Uterus (tissue), 2 donors: Measurements from ENCODE around the gene FMN1.

Experiments used
- POLR2A ChIP-seq, 2 donors: fragments of 450-650 bp; IDR thresholded peaks; one replicate each; pipeline ENCODE4 v1.6.1; 2016; ENCODE audit warnings: antibody characterized with exemption in 2 of 2, mild to moderate bottlenecking in 1 of 2, moderate library complexity in 1 of 2
- TF ChIP-seq, protein P1 (sequence below), 4 experiments: fragments of 200-600 bp in 2 of 4; fragments of 450-650 bp in 2 of 4; sonication (generic) in 2 of 4; IDR thresholded peaks; one replicate each; pipeline ENCODE4 v1.5.1; 2016 to 2019; ENCODE audit warnings: antibody characterized with exemption in 4 of 4, mild to moderate bottlenecking in 2 of 4, moderate library complexity in 1 of 4

DNA sequence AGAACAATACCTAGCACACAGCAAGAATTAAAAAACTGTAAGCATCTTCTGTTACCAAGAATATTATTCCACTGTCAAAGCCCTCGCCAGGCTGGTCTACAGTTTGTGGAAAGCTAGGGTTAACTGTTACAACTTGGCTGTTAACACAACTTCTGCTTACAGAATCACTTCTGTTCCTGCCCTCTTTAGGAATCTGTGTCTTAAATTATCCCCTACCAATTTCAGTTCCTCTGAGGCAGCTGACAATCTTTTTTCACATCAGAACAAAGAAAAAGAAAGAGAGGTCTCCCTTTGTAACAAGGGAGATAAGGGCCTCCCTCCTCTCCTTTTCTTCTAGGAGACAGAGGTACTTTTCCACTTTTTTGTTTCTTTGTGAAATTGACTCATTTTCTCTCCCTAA, 188.9 kb downstream of the FMN1 start:
- TF ChIP-seq, protein P1, sequence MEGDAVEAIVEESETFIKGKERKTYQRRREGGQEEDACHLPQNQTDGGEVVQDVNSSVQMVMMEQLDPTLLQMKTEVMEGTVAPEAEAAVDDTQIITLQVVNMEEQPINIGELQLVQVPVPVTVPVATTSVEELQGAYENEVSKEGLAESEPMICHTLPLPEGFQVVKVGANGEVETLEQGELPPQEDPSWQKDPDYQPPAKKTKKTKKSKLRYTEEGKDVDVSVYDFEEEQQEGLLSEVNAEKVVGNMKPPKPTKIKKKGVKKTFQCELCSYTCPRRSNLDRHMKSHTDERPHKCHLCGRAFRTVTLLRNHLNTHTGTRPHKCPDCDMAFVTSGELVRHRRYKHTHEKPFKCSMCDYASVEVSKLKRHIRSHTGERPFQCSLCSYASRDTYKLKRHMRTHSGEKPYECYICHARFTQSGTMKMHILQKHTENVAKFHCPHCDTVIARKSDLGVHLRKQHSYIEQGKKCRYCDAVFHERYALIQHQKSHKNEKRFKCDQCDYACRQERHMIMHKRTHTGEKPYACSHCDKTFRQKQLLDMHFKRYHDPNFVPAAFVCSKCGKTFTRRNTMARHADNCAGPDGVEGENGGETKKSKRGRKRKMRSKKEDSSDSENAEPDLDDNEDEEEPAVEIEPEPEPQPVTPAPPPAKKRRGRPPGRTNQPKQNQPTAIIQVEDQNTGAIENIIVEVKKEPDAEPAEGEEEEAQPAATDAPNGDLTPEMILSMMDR (IDR thresholded peaks at IDR 0.05): no peak
- no peak for TF ChIP-seq POLR2A (IDR thresholded peaks at IDR 0.05)
